IPS-NIHi7 (cell line): ENCODE data around the gene PER1.

ENCODE experiments used
- DNase-seq: peaks from one replicate; pipeline ENCODE4 v3.0.0; 2012; ENCODE audit warnings: mixed read lengths; ENCODE audit errors: extremely low spot score

PER1 gene, protein sequence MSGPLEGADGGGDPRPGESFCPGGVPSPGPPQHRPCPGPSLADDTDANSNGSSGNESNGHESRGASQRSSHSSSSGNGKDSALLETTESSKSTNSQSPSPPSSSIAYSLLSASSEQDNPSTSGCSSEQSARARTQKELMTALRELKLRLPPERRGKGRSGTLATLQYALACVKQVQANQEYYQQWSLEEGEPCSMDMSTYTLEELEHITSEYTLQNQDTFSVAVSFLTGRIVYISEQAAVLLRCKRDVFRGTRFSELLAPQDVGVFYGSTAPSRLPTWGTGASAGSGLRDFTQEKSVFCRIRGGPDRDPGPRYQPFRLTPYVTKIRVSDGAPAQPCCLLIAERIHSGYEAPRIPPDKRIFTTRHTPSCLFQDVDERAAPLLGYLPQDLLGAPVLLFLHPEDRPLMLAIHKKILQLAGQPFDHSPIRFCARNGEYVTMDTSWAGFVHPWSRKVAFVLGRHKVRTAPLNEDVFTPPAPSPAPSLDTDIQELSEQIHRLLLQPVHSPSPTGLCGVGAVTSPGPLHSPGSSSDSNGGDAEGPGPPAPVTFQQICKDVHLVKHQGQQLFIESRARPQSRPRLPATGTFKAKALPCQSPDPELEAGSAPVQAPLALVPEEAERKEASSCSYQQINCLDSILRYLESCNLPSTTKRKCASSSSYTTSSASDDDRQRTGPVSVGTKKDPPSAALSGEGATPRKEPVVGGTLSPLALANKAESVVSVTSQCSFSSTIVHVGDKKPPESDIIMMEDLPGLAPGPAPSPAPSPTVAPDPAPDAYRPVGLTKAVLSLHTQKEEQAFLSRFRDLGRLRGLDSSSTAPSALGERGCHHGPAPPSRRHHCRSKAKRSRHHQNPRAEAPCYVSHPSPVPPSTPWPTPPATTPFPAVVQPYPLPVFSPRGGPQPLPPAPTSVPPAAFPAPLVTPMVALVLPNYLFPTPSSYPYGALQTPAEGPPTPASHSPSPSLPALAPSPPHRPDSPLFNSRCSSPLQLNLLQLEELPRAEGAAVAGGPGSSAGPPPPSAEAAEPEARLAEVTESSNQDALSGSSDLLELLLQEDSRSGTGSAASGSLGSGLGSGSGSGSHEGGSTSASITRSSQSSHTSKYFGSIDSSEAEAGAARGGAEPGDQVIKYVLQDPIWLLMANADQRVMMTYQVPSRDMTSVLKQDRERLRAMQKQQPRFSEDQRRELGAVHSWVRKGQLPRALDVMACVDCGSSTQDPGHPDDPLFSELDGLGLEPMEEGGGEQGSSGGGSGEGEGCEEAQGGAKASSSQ (N-terminal part only)

DNA sequence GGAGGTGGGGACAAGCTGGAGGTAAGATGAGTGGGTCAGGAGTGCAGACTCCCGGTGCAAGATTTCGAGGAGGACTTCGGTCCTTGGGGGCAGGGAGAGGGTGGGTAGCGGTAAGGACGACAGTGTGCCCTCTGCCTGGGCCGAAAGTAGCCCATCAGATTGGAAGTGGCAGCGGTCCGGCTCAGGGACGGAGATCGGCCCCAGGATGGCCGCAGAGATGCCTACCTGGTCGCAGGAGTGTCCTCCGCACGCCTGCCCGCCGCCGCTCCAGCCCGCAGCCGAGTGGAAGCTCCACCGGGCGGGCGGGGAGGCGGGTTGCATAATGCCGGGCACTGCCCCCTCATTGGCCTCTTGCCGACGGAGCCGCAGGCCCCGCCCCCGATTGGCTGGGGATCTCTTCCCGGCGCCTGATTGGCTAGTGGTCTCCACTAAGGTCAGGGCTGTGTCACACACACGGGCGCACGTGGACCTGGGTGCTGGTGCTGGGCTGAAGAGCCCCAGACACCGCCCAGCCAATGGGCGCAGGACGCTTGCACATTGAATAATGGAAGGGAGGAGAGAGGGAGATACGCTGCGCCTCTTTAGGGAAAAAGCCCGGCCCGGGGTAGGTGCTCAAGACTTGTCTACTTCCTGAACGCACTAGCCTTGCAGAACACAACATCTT is at the start of gene PER1:
TSS of gene PER1 (minus strand) at position 293 of the 664 bp plus-strand sequence. CDS start 1,698 bp downstream, outside the sequence.
- peak; percentile 92 for DNase-seq

DNA sequence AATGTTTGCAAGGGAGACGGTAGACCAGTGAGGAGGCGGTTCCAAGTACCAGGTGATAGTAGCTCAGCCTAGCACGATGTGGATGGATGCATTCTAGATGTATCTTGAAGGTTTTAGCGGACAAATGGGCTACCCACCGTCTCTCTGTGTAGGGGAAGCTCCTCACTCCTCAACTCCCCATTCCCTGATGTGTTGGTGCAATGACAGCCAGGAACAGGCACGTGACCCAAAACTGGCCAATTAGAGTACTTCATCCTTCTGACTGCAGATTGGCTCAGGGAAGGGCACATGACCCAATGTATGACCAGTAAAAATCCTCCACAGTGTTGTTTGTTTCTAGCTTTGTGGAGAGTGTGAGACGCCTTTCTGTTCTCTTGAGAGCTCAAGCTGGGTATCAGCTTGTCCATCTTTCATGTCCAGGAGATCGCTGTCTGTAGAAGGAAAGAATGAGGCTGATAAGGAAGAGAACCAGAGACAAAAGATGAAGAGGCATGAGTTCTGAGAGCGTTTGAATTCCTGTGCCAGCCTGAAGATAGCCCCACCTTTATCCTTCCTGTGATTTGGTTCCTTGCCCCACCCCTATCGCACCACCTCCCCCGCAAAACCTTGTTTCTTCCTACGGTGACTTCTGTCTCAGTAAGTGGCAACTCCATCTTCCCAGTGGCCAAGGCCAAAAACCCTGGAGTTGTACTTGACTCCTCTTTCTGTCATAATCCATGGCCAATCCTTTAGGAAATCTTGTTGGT is 40.0 kb upstream of the PER1 start:
- peak; percentile 83 for DNase-seq

DNA sequence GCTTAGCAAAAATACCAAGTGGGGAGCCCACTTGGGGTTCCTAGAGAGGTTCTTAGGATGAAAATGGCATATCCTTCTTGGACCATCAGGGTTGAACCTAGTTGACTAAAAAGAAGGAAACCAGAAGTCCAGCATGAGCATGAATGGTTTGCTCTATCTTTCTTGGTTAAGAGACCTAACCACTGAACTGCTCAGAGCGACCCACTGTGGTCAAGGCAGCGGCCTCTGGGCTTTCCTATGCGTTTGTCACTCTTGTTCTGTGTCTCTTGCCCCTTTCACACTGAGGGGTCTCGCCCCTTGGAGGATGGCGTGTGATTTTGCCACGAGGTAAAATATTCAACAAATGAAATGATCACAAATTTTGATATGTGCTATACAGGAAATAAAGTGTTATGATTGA is 38.3 kb upstream of the PER1 start:
- no peak for DNase-seq

DNA sequence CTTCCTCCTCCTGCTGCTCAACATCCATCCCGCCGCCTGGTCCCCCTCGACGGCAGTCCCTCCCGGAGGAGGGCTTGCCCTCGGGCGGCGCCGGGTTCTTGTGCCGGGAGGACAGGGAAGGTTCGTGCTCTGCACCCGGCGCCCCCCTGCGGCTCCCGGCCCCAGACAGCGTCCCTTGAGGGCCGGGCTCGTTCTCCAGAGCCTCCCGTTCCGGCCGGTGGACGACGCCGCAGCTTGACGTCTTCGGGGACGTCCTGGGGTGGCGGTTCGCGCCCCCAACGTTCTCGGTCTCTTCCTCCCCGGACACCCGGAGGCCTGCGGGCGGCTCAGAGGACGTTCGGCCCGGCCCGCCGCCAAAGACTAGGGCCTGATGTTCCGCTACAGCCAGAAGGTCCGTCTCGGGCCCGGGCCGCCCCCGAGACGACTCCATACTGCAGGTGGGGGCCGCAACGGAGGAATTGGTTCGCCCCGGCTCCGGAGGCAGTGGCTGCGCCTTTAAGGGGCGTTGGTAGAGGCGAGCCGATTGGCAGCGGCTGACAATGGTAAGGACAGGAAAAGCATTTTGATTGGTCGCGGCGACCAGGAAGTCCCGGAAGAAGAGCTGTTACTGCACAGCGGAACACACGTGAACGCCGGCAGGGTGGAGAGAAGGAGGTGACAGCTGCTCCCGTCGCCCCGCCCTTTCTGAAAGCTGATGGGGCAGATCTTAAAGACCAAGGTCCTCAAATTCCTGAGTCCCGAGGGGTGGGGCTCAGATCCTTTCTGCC is 37.7 kb upstream of the PER1 start, which contains the start of gene BORCS6:
TSS of gene BORCS6 (minus strand) at position 470 of the 767 bp plus-strand sequence. CDS start at position 430, 40 bp downstream.
- DNase-seq: peak; percentile 89

DNA sequence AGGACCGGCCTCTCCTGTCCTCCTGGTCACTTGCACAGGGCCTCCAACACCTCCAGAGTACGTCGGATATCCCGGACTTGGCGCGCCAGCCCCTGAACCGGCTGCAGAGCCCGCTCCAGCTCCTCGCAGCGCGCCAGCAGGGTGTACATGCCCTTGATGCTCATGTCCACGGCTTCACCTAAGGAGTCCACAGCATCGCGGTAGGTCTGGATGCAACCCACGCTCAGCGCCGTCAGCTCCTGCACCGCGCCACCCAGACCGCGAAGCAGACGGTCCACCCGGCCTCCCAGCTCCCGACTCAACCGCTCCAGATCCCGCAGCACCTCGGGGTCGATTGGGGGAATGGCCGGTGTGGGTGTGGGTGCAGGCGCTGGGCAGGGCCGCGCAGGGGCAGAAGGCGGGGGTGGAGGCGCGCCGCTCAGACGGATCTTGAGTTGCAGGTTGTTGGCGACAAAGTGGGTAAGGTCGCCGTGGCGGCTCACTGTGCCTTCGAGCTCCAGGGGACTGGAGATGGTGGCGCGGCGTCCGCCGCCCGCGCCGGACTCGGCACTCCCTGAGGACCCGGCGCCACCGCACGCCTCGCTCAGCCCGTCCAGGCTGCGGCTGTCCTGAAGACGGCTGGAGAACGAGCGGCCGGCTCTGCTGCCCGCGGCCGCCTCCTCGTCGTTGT is 37.0 kb upstream of the PER1 start:
- no peak for DNase-seq

DNA sequence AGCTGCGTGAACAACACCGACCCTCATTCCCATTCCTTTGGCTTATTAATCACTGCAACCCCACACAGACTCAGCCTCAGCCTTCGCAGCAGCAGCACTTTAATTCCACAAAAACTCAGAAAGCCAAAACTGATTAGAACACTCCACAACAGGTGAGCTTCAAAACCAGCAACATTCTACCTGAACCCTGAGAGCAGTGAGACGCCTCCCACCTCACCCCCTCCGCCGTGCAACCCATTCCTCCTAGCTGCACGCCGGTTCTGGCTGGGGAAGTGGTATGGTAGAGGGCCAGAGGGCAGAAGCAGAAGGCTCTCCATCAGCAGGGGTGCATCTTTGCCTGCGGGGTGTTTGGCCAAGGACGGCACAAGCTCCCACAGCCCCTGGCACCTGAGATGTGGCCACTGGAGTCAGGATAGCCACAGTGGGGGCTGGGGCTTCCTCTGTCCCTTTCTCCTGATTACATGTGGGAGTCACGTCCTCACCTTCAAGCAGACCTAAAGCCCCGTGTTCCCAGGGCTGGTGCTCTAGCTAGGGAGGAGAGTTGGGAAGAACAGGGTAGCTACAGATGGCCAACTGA is 36.1 kb upstream of the PER1 start:
- DNase-seq: no peak

DNA sequence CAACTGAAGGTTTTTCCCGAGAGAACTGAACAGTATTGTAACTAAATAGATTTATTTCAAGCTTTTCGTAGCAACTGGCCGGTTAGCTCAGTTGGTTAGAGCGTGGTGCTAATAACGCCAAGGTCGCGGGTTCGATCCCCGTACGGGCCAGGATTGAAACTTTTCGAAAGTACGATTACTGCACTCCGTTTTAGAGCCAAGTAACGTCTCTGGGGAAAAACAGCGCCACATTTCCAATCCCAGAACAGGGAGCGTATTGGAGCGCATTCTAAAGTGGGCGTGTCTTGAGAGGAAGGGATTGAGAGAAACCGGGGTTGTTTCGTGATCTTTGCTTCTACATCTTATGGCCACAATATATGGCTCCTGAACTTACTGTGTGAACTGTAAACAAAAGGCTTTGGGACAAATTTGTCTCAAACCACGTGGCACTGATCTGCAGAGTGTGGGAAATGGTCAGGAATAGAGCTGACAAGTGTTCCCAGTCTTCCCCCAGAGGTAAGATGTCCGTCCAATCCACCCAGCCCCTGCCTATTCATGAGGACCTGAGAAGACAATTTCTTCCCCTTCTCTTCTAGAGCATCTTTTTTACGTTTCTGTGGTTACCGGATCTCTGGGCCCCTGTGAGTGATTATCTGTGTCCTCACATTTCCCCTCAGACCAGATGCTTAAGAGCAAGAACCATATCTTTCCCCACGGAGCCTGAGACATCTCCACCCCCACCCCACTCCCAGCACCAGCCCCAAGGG is 35.5 kb upstream of the PER1 start:
- DNase-seq: peak; percentile 54

DNA sequence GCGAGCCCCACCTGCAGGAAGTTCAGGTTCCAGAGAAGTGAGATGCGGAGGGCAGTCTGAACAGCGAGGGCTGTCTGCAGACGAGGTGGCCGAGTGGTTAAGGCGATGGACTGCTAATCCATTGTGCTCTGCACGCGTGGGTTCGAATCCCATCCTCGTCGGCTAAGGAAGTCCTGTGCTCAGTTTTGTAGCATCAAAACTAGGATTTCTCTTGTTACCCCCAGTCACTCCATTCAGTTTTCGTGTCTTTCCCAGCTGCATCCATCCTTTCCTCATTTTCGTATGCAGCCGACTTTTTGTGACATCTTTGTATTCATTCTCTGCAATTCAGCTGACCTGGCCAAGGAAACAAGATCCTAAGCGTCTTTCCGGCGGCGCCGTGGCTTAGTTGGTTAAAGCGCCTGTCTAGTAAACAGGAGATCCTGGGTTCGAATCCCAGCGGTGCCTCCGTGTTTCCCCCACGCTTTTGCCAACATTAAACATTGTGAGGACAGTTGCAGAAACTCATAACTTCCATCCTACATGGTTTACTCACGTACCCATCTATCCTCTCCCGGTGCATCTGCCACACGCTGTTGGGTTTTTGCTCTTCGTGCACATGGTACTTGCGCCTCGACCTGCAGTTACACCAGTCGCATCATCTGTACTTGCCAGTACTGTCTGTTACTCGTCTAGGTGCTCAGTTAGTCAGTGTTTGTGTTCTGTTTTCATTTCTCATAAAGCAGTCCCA is 34.7 kb upstream of the PER1 start:
- DNase-seq: peak; percentile 60

DNA sequence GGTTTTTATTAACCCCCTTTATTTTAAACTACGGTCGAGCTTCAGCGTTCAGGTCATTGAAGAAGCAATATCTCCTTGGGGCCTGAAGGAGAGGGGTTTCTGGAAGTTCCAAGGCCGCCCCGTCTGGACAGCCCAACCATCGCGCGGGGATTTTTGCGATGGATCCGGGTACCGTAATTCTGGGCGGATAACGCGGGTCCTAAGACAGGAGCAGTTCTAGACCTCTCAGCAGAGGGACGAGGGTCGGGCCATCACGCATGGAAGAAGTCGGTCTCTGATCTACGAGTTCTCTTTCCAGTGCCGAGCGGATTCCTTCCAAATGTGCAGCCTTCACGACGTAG is 34.2 kb upstream of the PER1 start:
- DNase-seq: no peak

DNA sequence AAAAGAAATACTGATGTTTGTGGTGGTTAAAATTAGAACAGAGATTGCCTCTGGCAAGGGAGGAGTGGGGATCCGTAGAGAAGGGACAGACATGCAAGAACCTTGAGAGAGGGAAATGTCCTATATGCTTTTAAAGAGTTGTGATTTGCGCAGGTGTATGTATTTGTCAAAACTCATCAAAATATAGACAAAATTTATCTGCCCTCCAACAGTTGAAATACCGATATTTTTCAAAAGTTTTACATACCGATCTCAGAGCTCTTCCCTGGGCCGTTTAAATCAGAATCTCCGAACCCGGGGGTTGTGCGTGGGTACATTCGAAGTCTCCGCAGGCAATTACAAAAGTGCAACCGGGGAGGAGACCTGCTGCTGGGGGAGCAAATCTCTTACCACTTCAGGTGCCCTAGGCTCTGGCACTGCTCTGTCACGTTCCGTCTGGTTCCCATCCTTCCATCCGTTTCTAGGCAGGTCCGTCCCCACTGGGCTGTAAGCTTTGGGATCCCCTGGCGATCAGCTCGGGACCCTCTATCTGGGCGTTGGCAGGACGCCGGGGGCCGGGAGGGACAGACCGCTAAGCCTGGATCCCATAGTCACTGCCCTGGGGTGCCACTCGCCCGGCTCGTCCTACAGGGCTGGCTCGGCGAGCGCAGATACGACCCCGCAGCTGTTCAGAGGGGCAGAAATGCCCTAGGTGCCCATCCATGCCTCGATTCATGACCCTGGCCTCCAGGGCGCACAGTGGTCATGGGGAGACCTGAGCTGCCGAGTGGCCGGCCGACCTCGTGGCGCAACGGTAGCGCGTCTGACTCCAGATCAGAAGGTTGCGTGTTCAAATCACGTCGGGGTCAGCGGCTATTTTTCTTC is 33.6 kb upstream of the PER1 start:
- peak; percentile 56 for DNase-seq

DNA sequence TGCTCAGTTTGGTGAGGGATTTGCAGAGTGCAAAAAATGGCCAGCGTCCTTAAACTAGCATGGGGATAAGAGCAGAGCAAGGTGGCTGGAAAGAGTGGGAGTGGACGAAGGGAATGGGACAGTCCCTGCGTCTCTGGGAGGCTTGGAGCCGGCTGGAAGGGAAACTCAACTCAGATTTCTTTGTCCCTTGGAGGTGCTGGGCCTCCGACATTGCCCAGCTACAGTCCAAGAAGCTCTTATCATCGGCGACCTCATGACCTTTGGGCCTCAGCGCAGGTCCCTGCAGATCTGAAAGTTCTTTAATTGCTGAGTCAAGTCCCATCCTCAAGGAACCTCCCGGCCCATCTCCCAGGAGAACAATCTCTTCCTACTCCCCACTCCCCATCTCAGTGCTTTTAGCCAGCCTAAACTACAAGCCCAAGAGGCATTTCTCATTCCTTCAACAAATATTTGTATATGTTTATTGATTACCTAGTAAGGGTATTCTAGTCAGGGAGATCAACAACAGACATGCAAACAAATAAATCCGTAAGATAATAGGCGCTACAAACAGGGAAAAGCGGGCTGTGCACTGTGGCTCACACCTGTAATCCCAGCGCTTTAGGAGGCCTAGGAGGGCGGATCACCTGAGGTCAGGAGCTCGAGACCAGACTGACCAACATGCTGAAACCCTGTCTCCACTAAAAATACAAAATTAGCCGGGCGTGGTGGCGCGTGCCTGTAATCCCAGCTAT is 25.0 kb upstream of the PER1 start:
- no peak for DNase-seq

DNA sequence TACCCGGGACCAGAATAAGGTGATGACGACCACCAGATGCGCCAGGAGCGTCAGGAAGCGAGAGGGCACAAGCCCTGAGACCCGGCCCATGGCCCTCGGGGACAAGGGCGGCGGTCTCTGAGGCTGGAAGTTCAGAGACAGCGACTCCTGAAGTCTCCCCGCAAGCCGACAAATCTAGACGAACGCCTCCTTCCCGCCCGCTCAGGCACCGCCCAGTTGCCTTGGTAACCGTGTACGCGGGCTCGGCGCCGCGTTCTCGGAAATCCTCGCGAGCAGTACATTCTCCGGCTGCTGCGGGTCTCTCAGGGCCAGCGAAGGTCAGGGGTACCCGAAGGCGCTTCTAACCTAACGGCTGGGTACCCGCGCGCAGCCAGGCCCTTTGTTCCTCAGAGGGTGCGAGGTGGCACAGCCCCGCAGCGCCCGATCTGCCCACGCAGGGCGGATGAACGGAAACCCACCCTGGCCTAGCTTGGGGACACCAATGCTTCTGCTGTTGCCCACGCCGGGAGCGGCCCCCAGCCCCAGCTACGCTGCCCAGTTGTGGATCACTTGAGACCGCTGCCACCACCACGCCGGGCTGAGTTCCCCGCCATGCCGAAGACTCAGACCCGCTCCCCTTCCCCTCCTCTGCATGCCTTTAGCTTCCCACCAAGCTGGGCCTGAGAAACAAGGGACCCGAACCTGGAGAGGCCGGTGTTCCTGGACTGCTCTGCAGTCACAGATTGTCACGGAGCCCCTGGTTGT is 24.2 kb upstream of the PER1 start, which contains the start of gene TMEM107:
TSS of gene TMEM107 (minus strand) at position 184 of the 744 bp plus-strand sequence. CDS start at position 90, 94 bp downstream.
- DNase-seq: peak; percentile 78

DNA sequence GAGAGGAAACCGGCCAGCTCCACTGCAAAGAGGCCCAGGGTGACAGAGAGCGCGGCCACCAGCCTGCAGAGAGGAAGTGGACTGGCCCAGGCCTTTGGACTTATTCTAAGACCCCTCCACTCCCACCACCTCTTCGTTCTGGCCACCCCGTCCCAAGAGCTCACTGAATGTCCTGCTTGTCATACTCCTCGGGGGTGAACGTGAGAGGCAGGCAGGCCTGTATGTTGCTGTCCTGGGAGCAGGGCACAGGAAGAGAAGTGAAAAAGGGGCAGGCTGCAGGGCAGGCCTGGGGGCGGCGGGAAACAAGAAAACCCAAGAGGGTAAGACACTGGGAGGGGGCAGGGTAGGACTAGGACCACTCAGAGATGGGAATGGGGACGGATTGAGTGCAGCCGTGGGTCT is 23.6 kb upstream of the PER1 start:
- DNase-seq: no peak

DNA sequence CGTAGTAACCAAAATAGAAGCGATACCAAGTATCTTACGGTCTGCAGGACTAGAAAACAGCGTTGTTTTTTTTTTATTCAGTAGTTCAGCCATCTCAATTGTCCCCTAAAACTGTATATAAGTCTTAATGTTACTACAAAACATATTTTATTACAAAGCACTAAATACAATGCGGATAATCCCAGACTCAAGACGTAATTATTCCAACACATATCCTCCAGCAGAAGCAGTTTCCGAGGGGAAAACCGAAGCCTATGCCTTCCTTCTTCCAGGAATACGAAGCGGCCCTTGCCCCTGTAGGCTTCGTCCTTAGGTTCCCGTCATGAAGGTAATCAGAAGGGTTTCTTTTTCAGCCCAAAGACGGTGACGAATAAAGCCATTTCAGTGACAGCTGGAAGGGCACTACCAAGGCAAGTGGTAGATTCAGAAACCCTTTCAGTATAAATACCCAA is 21.7 kb upstream of the PER1 start:
- DNase-seq: no peak
